Effector CD8-positive, alpha-beta T cell (primary cell): ENCODE measurements around the gene MRPL14.
"Not testable (repeated sequence)": the region's sequence is repeated elsewhere in the genome, so short reads cannot be mapped to it uniquely, and the experiment has no call there.

Experiments
- DNase-seq: peaks from one replicate; lab custom pipeline; 2025; lab: John Stamatoyannopoulos, UW

Gene MRPL14

GRCh38 chr6:44150317-44150917 is 23.2 kb upstream of the MRPL14 start:
- DNase-seq = no peak

GRCh38 chr6:44149369-44150012 is 22.2 kb upstream of the MRPL14 start:
- no peak for DNase-seq

GRCh38 chr6:44148306-44148705 is 21.1 kb upstream of the MRPL14 start:
- DNase-seq = no peak

- no peak for DNase-seq
These were observed 20.0 kb upstream of the MRPL14 start for GRCh38 chr6:44147256-44147655.

- DNase-seq = no peak
These were observed 19.4 kb upstream of the MRPL14 start for GRCh38 chr6:44146685-44147084.

GRCh38 chr6:44145839-44146238 is 18.6 kb upstream of the MRPL14 start:
- DNase-seq = no peak

- DNase-seq = not testable (repeated sequence)
These were observed 17.3 kb upstream of the MRPL14 start for GRCh38 chr6:44144536-44144935.

GRCh38 chr6:44143731-44144130 is 16.5 kb upstream of the MRPL14 start:
- DNase-seq = no peak

- no peak for DNase-seq
These were observed 15.6 kb upstream of the MRPL14 start for GRCh38 chr6:44142835-44143234.

GRCh38 chr6:44139351-44139743 is 12.1 kb upstream of the MRPL14 start:
- DNase-seq = no peak

- no peak for DNase-seq
These were observed 11.6 kb upstream of the MRPL14 start for GRCh38 chr6:44138717-44139350.

GRCh38 chr6:44135875-44136274 is 8.6 kb upstream of the MRPL14 start:
- DNase-seq = no peak

GRCh38 chr6:44135173-44135758 is 8.0 kb upstream of the MRPL14 start:
- no peak for DNase-seq

GRCh38 chr6:44133981-44134711 is 6.9 kb upstream of the MRPL14 start:
- DNase-seq = no peak

GRCh38 chr6:44133003-44133931 is 6.0 kb upstream of the MRPL14 start:
- no peak for DNase-seq

GRCh38 chr6:44132476-44132875 is 5.2 kb upstream of the MRPL14 start:
- no peak for DNase-seq

- no peak for DNase-seq
These were observed 4.6 kb upstream of the MRPL14 start for GRCh38 chr6:44131892-44132291.

GRCh38 chr6:44129841-44130322 is 2.6 kb upstream of the MRPL14 start:
- DNase-seq = no peak

GRCh38 chr6:44128020-44128917 is 1.0 kb upstream of the MRPL14 start:
- peak; percentile 13 for DNase-seq
